ENCODE data around the gene VSIG2.

VSIG2 gene

DNA sequence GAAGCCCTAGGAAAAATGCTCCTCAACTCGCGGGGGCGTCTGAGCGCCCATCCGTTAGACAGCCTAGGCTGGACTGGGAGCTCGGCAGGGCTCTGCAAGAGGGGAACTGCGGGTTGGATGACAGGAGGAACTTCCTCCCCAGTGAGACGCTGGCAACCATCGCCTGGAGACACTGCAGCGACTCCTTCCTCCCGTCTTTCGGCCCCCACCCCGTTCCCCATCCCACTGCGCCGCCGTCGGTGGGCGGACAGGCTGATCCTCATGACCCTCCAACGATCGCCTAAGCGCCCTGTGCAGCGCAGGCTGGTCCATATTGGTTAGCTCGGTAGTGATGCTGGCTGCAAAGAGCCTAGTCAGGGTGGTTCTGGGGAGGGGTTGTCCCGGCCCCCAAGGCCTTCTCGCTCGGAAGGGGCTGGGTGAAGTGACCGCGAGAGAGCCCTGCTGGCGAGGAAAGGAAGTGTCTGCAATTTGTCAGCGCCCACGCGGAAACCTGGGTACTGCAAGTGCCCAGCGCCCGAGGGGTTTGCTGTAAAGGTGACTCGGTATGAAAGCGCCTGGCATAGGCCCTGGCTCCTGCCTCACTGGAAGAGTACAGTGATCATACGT is 11.7 kb downstream of the VSIG2 start:
- H3K4me3 ChIP-seq (ENCODE audit: low read depth, low read length), result peak overlapping the region; percentile 43
- TF ChIP-seq, protein P1, sequence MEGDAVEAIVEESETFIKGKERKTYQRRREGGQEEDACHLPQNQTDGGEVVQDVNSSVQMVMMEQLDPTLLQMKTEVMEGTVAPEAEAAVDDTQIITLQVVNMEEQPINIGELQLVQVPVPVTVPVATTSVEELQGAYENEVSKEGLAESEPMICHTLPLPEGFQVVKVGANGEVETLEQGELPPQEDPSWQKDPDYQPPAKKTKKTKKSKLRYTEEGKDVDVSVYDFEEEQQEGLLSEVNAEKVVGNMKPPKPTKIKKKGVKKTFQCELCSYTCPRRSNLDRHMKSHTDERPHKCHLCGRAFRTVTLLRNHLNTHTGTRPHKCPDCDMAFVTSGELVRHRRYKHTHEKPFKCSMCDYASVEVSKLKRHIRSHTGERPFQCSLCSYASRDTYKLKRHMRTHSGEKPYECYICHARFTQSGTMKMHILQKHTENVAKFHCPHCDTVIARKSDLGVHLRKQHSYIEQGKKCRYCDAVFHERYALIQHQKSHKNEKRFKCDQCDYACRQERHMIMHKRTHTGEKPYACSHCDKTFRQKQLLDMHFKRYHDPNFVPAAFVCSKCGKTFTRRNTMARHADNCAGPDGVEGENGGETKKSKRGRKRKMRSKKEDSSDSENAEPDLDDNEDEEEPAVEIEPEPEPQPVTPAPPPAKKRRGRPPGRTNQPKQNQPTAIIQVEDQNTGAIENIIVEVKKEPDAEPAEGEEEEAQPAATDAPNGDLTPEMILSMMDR (IDR thresholded peaks at IDR 0.05; ENCODE audit: borderline replicate concordance, insufficient read depth, low read depth, low read length), result 0 out of 2 replicates have a peak, but pooled peaks have one; percentile 26

DNA sequence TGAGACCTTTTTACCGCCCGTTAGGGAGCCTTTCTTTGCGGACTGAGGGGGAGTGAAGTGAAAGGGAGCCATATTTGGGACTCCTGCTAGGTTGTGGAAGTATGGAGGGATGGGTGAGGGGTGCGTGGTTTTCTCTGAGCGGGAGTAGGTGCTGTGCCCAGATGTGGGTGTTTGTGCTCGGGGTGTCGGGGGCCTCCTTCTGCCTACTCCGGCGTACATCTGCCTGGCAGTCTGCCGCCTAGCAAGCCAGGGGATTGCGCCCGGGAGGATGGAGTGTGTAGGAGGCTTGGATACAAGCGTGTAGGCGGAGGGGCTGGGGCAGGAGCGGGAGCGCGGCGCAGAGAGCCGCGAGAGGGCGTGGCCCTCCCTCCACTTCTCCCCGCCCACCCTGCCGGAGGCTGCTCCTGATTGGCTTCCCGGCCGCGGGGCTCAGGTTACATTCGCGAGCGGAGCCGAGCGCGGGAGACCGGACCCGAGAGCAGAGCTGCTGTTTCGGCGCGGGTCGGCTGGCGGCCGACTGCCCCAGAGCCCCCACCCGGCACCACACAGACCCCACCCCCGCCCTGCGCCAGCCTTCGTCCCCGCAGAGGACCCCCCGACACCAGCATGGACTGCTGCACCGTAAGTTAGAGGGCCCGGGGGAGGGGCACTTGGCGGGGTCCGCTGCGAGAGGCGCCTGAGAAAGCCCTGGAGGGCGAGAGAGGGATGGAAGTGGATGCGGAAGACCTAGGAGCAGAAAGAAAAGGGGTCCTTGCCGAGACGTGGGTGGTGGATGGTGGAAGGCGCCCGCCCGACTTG is 12.4 kb downstream of the VSIG2 start, which contains the start of gene NRGN:
Gene NRGN (plus strand): TSS at position 464 of the 798 bp plus-strand sequence. CDS start 143 bp downstream, at position 607.
- peak within 1 kb of the TSS; percentile 43 for H3K4me3 ChIP-seq (ENCODE audit: low read depth, low read length)
- TF ChIP-seq, protein P1 (IDR thresholded peaks at IDR 0.05; ENCODE audit: borderline replicate concordance, insufficient read depth, low read depth, low read length), result no peak

DNA sequence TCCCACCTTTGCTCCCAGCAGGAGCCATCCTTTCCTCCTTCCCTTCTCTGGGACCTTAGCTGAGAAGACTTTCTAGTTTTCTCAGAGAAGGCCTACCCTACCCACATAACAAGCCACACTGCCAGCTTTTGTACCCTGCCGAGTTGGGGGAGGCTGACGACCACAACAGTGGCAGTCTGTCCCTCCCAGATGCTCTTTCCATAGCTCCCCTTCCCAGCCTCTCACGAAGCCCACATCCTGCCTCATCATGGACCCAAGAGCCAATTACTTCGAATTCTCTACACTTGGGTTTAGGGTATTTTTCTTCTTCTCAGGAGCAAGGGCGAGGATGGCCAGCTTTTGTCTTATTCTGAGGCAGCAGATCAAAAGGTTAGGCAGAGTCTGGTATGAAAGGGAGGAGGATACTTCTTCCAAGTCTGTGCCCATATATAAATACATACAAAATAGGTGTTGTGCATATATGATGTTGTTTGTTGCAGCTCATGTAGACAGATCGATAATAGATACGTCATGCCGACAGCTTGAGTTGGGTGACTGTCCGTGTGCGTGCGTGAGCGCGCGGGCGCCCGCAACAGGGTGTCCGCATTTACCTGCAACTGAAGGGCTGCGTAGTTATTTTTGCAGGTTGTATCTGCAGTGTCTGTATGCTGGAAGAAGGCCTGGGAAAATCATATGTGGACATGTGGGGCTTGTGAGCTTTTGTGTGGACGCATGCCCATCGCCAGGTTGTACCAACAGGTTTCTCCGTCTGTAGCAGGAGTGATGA is 13.2 kb downstream of the VSIG2 start:
- TF ChIP-seq, protein P1 (IDR thresholded peaks at IDR 0.05; ENCODE audit: borderline replicate concordance, insufficient read depth, low read depth, low read length), result no peak

DNA sequence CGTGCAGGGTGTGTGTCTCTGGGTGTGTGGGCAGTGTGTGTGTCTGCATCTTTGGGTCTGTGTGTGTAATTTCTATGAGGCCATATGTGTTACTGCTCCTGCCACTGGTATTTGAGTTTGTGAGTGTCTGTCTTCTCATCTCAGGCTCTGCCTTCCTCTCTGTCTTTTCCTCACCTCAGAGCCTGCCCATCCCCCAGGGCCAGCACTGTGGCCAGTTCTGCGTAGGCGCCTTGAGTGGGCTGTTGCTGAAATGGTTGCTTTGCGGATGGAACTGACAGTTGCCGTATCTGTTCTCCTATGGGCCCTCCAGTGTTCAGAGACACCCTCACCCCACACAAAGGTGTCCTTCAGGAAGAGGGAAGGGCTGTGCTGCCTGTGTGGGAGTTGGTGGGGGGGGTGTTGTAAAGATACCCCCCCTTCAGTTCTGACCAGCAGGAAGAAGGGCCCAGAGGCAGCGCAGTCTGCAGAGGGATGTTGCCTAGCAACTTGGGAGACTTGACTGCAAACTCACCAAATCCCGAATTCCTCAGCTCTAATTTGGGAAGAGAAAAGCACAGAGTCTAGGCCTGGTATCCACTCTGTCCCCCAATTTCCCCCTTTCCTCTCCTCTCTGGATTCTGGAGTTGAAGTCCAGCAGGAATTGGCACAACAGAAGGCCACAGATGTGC is 14.3 kb downstream of the VSIG2 start:
- TF ChIP-seq, protein P1 (IDR thresholded peaks at IDR 0.05; ENCODE audit: borderline replicate concordance, insufficient read depth, low read depth, low read length), result no peak
- no peak overlapping the region for H3K4me3 ChIP-seq (ENCODE audit: low read depth, low read length)

More for the DNA sequence above, 13.2 kb downstream of the VSIG2 start:
- H3K4me3 ChIP-seq (ENCODE audit: low read depth, low read length), result no peak overlapping the region

DNA sequence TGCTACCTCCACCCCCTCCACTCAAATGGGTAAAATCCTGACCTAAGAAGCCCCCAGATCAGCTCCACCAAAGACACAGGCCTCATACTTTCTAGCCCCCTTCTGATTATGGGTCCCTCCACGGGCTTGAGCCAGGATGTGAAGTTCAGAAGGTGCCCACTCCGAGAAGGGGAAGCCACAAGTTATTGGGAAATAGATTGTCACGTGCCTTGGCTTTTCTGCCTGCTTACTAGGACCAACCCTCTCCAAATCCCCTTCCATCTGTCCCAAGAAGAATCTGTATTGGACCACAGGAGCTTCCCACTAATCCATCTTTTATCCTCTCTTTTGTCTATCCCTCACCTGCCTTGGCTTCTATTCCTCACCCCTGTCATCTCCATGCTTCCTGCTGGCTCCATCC is 15.3 kb downstream of the VSIG2 start:
- TF ChIP-seq, protein P1 (IDR thresholded peaks at IDR 0.05; ENCODE audit: borderline replicate concordance, insufficient read depth, low read depth, low read length), result no peak
- H3K4me3 ChIP-seq (ENCODE audit: low read depth, low read length), result no peak overlapping the region

DNA sequence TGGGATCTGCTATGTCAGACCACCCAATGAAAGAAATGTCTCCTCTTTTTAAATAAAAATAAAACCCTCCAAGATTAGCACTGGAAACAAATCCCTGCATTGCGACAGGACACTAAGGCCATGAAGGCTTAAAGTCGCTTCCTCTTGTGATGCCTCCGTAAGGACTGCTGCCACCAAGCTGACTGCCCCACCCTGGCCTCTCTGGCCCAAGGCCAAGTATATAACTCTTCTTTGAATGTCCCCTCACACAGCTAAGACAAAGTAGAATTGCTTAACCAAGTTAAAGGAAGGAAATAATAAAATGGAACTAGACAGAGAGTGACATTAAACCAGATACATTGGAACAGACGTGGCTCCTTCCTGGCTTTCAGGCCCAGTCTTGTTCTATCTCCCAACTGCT is 19.8 kb downstream of the VSIG2 start:
- TF ChIP-seq, protein P1 (IDR thresholded peaks at IDR 0.05; ENCODE audit: borderline replicate concordance, insufficient read depth, low read depth, low read length), result no peak
- H3K4me3 ChIP-seq (ENCODE audit: low read depth, low read length), result no peak overlapping the region

All from GM12875 (cell line).